ENCODE measurements around the gene EVX2.

EVX2 gene

GRCh38 chr2:176127774-176128072 lies 44.0 kb upstream of the EVX2 start:
- Histone ChIP-seq H3K27me3 (ENCODE audit: control insufficient read depth, insufficient read depth, low read length) (peaks cover 88% of the 10 kb centered on the region), H3K36me3 (ENCODE audit: control insufficient read depth, insufficient read depth, low read length) (no peaks in the 10 kb centered on the region), H3K4me3 (ENCODE audit: low read length) (no peak overlapping the region), H3K9me3 (ENCODE audit: control insufficient read depth, insufficient read depth, low read length) (no peaks in the 10 kb centered on the region), H3K4me1 (ENCODE audit: control insufficient read depth, insufficient read depth, low read length) (peaks cover 9% of the 10 kb centered on the region; the same call in 1 of the 2 replicates), H3K27ac (ENCODE audit: low read length) (no peak overlapping the region)
- no peak for DNase-seq (ENCODE audit: low read depth, low spot score)
- WGBS (ENCODE audit: insufficient coverage, insufficient read length), result no CpG with 5 or more reads among the region's 4 CpGs

GRCh38 chr2:176126929-176127773 lies 43.4 kb upstream of the EVX2 start:
- H3K27ac ChIP-seq (ENCODE audit: low read length), result no peak overlapping the region
- WGBS (ENCODE audit: insufficient coverage, insufficient read length), result no CpG with 5 or more reads among the region's 13 CpGs
- H3K9me3 ChIP-seq (ENCODE audit: control insufficient read depth, insufficient read depth, low read length), result no peaks in the 10 kb centered on the region
- DNase-seq (ENCODE audit: low read depth, low spot score), result no peak
- peaks cover 12% of the 10 kb centered on the region; the same call in 1 of the 2 replicates for H3K4me1 ChIP-seq (ENCODE audit: control insufficient read depth, insufficient read depth, low read length)
- no peaks in the 10 kb centered on the region for H3K36me3 ChIP-seq (ENCODE audit: control insufficient read depth, insufficient read depth, low read length)
- peaks cover 88% of the 10 kb centered on the region for H3K27me3 ChIP-seq (ENCODE audit: control insufficient read depth, insufficient read depth, low read length)
- H3K4me3 ChIP-seq (ENCODE audit: low read length), result no peak overlapping the region

DNA sequence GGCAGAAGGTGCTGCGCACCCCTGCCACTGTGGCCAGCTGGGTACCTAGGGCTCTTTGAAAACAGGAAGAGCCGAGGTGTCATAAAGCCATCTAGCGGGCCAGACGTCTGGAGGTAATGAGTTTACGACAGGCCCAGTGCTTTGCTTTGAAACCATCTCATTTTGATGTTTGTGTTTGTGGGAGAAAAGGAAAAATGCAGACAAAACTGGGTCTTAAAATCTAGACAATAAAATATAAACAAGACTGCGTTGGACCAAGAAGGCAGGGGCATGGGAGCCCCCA lies 42.0 kb upstream of the EVX2 start:
- Histone ChIP-seq H3K27me3 (ENCODE audit: control insufficient read depth, insufficient read depth, low read length) (peaks cover 91% of the 10 kb centered on the region), H3K4me1 (ENCODE audit: control insufficient read depth, insufficient read depth, low read length) (peaks cover 12% of the 10 kb centered on the region; the same call in 1 of the 2 replicates), H3K4me3 (ENCODE audit: low read length) (no peak overlapping the region), H3K36me3 (ENCODE audit: control insufficient read depth, insufficient read depth, low read length) (no peaks in the 10 kb centered on the region), H3K9me3 (ENCODE audit: control insufficient read depth, insufficient read depth, low read length) (no peaks in the 10 kb centered on the region), H3K27ac (ENCODE audit: low read length) (no peak overlapping the region)
- no CpG with 5 or more reads among the region's 6 CpGs for WGBS (ENCODE audit: insufficient coverage, insufficient read length)
- DNase-seq (ENCODE audit: low read depth, low spot score), result no peak

DNA sequence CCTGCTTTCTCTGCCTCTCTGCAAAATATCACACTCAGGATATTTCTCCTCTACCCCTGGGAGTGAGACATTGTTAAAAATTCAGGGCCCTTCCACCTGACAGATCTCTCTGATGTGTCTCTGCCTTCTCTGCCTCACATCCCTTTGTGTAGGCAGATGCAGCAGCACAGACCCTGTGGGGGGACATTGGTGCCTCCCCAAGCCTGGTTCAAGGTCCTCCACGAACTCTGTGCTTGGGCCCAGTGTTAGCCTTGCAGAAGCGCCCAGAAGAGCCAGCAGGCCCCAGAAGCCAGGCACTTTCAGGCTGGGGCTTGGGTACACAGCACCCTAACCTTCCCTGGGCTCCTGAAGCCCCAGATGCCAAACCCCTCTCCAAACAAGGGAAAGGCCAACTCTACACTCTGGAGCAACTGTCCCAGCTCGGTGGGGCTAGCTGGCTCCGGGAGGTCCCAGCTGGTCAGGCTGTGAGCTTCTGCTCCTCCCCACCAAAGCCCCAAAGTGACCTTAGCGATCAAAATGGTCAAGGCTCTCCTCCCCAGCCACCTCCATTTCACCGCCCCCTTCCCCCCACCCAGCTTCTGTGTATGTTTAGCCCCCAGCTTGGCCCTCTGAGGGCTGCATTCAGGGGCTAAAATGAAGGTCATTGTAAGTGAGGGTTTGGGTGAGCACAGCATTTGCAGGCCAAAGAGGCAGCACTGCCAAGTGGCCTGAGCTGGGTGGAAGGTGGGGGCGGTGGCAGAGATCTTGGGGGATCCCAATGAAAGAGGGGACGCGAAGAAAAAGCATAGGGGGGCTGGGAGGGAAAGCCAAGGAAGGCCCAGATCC lies 41.4 kb upstream of the EVX2 start:
- Histone ChIP-seq H3K4me3 (ENCODE audit: low read length) (no peak overlapping the region), H3K27ac (ENCODE audit: low read length) (no peak overlapping the region), H3K4me1 (ENCODE audit: control insufficient read depth, insufficient read depth, low read length) (peaks cover 12% of the 10 kb centered on the region; the same call in 1 of the 2 replicates), H3K36me3 (ENCODE audit: control insufficient read depth, insufficient read depth, low read length) (no peaks in the 10 kb centered on the region), H3K27me3 (ENCODE audit: control insufficient read depth, insufficient read depth, low read length) (peaks cover 92% of the 10 kb centered on the region), H3K9me3 (ENCODE audit: control insufficient read depth, insufficient read depth, low read length) (no peaks in the 10 kb centered on the region)
- no CpG with 5 or more reads among the region's 9 CpGs for WGBS (ENCODE audit: insufficient coverage, insufficient read length)
- DNase-seq (ENCODE audit: low read depth, low spot score), result no peak

- no peaks in the 10 kb centered on the region for H3K36me3 ChIP-seq (ENCODE audit: control insufficient read depth, insufficient read depth, low read length)
- peaks cover 10% of the 10 kb centered on the region; the same call in 1 of the 2 replicates for H3K4me1 ChIP-seq (ENCODE audit: control insufficient read depth, insufficient read depth, low read length)
- H3K27me3 ChIP-seq (ENCODE audit: control insufficient read depth, insufficient read depth, low read length), result peaks cover 94% of the 10 kb centered on the region
- H3K27ac ChIP-seq (ENCODE audit: low read length), result no peak overlapping the region
- H3K4me3 ChIP-seq (ENCODE audit: low read length), result no peak overlapping the region
- WGBS (ENCODE audit: insufficient coverage, insufficient read length), result no CpG with 5 or more reads among the region's 34 CpGs
- no peaks in the 10 kb centered on the region for H3K9me3 ChIP-seq (ENCODE audit: control insufficient read depth, insufficient read depth, low read length)
- no peak for DNase-seq (ENCODE audit: low read depth, low spot score)
Observed at GRCh38 chr2:176124110-176124946, 40.6 kb upstream of the EVX2 start.

DNA sequence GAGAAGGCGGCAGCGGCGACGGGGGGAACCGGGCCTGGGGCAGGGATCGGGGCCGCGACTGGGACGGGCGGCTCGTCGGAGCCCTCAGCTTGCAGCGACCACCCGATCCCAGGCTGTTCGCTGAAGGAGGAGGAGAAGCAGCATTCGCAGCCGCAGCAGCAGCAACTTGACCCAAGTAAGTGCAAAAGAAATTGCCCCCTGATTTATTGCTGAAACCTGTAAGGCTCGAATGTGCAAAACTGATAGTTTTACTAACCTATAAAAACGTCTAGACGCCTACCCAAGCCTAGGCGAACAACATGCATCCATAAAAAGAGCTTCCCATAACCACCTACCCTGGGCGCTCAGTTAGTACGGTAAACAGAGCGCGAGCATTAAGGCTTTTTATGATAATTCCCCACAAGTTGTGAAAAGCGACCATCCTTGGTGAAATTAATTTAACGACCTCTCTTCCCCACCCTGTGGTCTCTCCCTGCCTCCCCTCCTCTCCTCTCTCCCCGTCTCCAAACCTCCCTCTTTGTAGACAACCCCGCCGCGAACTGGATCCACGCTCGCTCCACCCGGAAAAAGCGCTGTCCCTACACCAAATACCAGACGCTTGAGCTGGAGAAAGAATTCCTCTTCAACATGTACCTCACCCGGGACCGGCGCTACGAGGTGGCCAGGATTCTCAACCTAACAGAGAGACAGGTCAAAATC lies 39.8 kb upstream of the EVX2 start:
- no peak overlapping the region for H3K4me3 ChIP-seq (ENCODE audit: low read length)
- no peak overlapping the region for H3K27ac ChIP-seq (ENCODE audit: low read length)
- H3K4me1 ChIP-seq (ENCODE audit: control insufficient read depth, insufficient read depth, low read length), result peaks cover 7% of the 10 kb centered on the region; the same call in 1 of the 2 replicates
- peaks cover 92% of the 10 kb centered on the region for H3K27me3 ChIP-seq (ENCODE audit: control insufficient read depth, insufficient read depth, low read length)
- no peak for DNase-seq (ENCODE audit: low read depth, low spot score)
- no CpG with 5 or more reads among the region's 40 CpGs for WGBS (ENCODE audit: insufficient coverage, insufficient read length)
- H3K9me3 ChIP-seq (ENCODE audit: control insufficient read depth, insufficient read depth, low read length), result no peaks in the 10 kb centered on the region
- H3K36me3 ChIP-seq (ENCODE audit: control insufficient read depth, insufficient read depth, low read length), result no peaks in the 10 kb centered on the region

- H3K9me3 ChIP-seq (ENCODE audit: control insufficient read depth, insufficient read depth, low read length), result no peaks in the 10 kb centered on the region
- H3K27me3 ChIP-seq (ENCODE audit: control insufficient read depth, insufficient read depth, low read length), result peaks cover 92% of the 10 kb centered on the region
- no peaks in the 10 kb centered on the region for H3K36me3 ChIP-seq (ENCODE audit: control insufficient read depth, insufficient read depth, low read length)
- H3K4me3 ChIP-seq (ENCODE audit: low read length), result peak within 1 kb of the TSS; percentile 22; the same call in 1 of the 2 replicates
- H3K27ac ChIP-seq (ENCODE audit: low read length), result no peak within 1 kb of the TSS
- WGBS (ENCODE audit: insufficient coverage, insufficient read length), result no CpG with 5 or more reads among the region's 84 CpGs
- peaks cover 7% of the 10 kb centered on the region; the same call in 1 of the 2 replicates for H3K4me1 ChIP-seq (ENCODE audit: control insufficient read depth, insufficient read depth, low read length)
- DNase-seq (ENCODE audit: low read depth, low spot score), result no peak
Observed at GRCh38 chr2:176122683-176123410, 39.1 kb upstream of the EVX2 start, which contains the start of gene HOXD9. Gene HOXD9 (plus strand): TSS chr2:176122719. CDS start chr2:176122769, 50 bp downstream.

GRCh38 chr2:176122052-176122682 lies 38.4 kb upstream of the EVX2 start:
- H3K4me3 ChIP-seq (ENCODE audit: low read length), result no peak overlapping the region; the same call in 1 of the 2 replicates
- DNase-seq (ENCODE audit: low read depth, low spot score), result no peak
- no CpG with 5 or more reads among the region's 47 CpGs for WGBS (ENCODE audit: insufficient coverage, insufficient read length)
- peaks cover 7% of the 10 kb centered on the region; the same call in 1 of the 2 replicates for H3K4me1 ChIP-seq (ENCODE audit: control insufficient read depth, insufficient read depth, low read length)
- no peaks in the 10 kb centered on the region for H3K36me3 ChIP-seq (ENCODE audit: control insufficient read depth, insufficient read depth, low read length)
- H3K9me3 ChIP-seq (ENCODE audit: control insufficient read depth, insufficient read depth, low read length), result no peaks in the 10 kb centered on the region
- peaks cover 94% of the 10 kb centered on the region for H3K27me3 ChIP-seq (ENCODE audit: control insufficient read depth, insufficient read depth, low read length)
- H3K27ac ChIP-seq (ENCODE audit: low read length), result no peak overlapping the region

Data from iPS DF 6.9 (cell line).